ENCODE data around the gene KDM6A. TPM values are rescaled to one million over a fixed set of nuclear protein-coding genes. Genes with fewer than 3 reads are reported as not detected.
"Not testable (repeated sequence)": the region's sequence is repeated elsewhere in the genome, so short reads cannot be mapped to it uniquely, and the experiment has no call there.

KDM6A gene
- total and polyA plus RNA-seq, 4 experiments from 2014 or later = 12.5 to 51.2 (median 34.3) TPM

DNA sequence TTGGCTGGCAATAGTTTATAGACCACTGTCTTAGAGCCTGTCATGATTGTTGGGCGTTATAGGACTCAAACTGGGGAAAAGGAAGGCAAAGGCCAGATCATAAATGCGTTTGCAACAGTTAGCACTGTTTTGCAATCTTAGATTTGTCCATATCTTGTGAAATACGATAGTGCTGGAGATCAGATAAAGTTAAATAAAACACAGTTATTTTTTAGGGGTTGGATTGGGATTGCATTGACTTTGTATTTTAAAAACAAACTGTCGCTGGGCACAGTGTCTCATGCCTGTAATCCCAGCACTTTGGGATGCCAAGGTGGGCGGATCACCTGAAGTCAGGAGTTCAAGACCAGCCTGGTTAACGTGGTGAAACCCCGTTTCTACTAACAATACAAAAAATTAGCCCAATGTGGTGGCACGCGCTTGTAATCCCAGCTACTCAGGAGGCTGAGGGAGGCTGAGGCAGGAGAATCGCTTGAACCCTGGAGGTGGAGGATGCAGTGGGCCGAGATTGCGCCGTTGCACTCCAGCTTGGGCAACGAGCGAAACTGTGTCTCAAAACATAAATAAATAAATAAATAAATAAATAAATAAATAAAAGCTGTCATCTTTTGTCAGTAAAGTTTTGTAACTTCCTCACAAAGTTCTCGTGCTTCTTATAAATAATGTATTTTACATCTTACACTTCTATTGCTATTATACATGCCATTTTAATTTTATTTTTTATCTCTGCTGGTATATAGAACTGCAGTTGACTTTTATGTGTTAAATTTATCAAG lies 117.2 kb downstream of the KDM6A start:
- H3K9me3 Mint-ChIP-seq = peaks cover 0 to 15% (median 11%) of the 10 kb centered on the region in 8 donors
- POLR2A ChIA-PET (ENCODE audit: partially characterized antibody) = no interaction called here

GRCh38 chrX:44992775-44993174 lies 119.8 kb downstream of the KDM6A start:
- H3K36me3 ChIP-seq (ENCODE audit: insufficient read depth, low read length) = no peaks in the 10 kb centered on the region
- H3K4me1 ChIP-seq (ENCODE audit: insufficient read depth, low read length) = peaks cover 19% of the 10 kb centered on the region
- H3K9me3 Mint-ChIP-seq = peaks cover 0 to 9% (median 4%) of the 10 kb centered on the region in 8 donors
- intact Hi-C loops (cut with micrococcal nuclease) = no loop called here
- peaks cover 15 to 33% of the 10 kb centered on the region in 2 donors for H3K36me3 Mint-ChIP-seq
- H3K27me3 ChIP-seq (ENCODE audit: insufficient read depth, low read length) = no peaks in the 10 kb centered on the region
- DNase-seq = no peak
- CTCF ChIA-PET (ENCODE audit: partially characterized antibody) = no interaction called here
- H3K4me3 ChIP-seq (ENCODE audit: low read length in 2 of 2) = no peak overlapping the region
- H3K27me3 Mint-ChIP-seq = no peaks in the 10 kb centered on the region
- H3K4me3 Mint-ChIP-seq = no peak overlapping the region
- H3K9me3 ChIP-seq (ENCODE audit: control insufficient read depth in 1 of 2, low read length in 2 of 2) = no peaks in the 10 kb centered on the region
- peaks cover 36 to 78% (median 53%) of the 10 kb centered on the region in 4 donors for H3K4me1 Mint-ChIP-seq
- no peak overlapping the region for H3K27ac Mint-ChIP-seq
- no peak overlapping the region for H3K27ac ChIP-seq (ENCODE audit: low read depth, low read length)
- POLR2A ChIA-PET (ENCODE audit: partially characterized antibody) = interaction anchor here (0.7 kb wide), 1 partner anchor 15 kb away, joined by 3 read pairs; no protein-coding TSS in a partner anchor

More for the DNA sequence above, 117.2 kb downstream of the KDM6A start:
- Mint-ChIP-seq H3K36me3 (peaks cover 17 to 43% of the 10 kb centered on the region in 2 donors), H3K4me1 (peaks cover 24 to 82% (median 46%) of the 10 kb centered on the region in 4 donors), H3K27ac (peak overlapping the region in 1 of 7 donors; percentile 8), H3K4me3 (peak overlapping the region in 2 of 8 donors; percentile 20 to 46), H3K27me3 (no peaks in the 10 kb centered on the region)
- Histone ChIP-seq H3K4me3 (ENCODE audit: low read length in 2 of 2) (no peak overlapping the region), H3K27ac (ENCODE audit: low read depth, low read length) (no peak overlapping the region), H3K4me1 (ENCODE audit: insufficient read depth, low read length) (no peaks in the 10 kb centered on the region), H3K9me3 (ENCODE audit: control insufficient read depth in 1 of 2, low read length in 2 of 2) (no peaks in the 10 kb centered on the region), H3K27me3 (ENCODE audit: insufficient read depth, low read length) (no peaks in the 10 kb centered on the region), H3K36me3 (ENCODE audit: insufficient read depth, low read length) (no peaks in the 10 kb centered on the region)
- no peak for DNase-seq
- intact Hi-C loops (cut with micrococcal nuclease) = no loop called here
- CTCF ChIA-PET (ENCODE audit: partially characterized antibody) = no interaction called here

- no peak for DNase-seq
- H3K9me3 ChIP-seq (ENCODE audit: control insufficient read depth in 1 of 2, low read length in 2 of 2) = no peaks in the 10 kb centered on the region
- Mint-ChIP-seq H3K36me3 (peaks cover 9 to 26% of the 10 kb centered on the region in 2 donors), H3K4me3 (peak overlapping the region in 4 of 8 donors; percentile 17 to 79 (median 43)), H3K4me1 (peaks cover 49 to 79% (median 63%) of the 10 kb centered on the region in 4 donors), H3K9me3 (no peaks in the 10 kb centered on the region), H3K27ac (peak overlapping the region in 3 of 7 donors; percentile 3 to 51 (median 37)), H3K27me3 (no peaks in the 10 kb centered on the region)
- H3K27me3 ChIP-seq (ENCODE audit: insufficient read depth, low read length) = no peaks in the 10 kb centered on the region
- peaks cover 23% of the 10 kb centered on the region for H3K4me1 ChIP-seq (ENCODE audit: insufficient read depth, low read length)
- POLR2A ChIA-PET (ENCODE audit: partially characterized antibody) = no interaction called here
- CTCF ChIA-PET (ENCODE audit: partially characterized antibody) = no interaction called here
- no peaks in the 10 kb centered on the region for H3K36me3 ChIP-seq (ENCODE audit: insufficient read depth, low read length)
- H3K27ac ChIP-seq (ENCODE audit: low read depth, low read length) = no peak overlapping the region
- intact Hi-C loops (cut with micrococcal nuclease) = no loop called here
- H3K4me3 ChIP-seq (ENCODE audit: low read length in 2 of 2) = no peak overlapping the region
Measured at GRCh38 chrX:44996277-44996676, 123.3 kb downstream of the KDM6A start.

GRCh38 chrX:44997282-44997812 lies 124.4 kb downstream of the KDM6A start:
- Mint-ChIP-seq H3K27me3 (no peaks in the 10 kb centered on the region), H3K4me3 (peak overlapping the region in 7 of 8 donors; percentile 17 to 79 (median 33)), H3K36me3 (peaks cover 9 to 26% of the 10 kb centered on the region in 2 donors), H3K4me1 (peaks cover 53 to 83% (median 67%) of the 10 kb centered on the region in 4 donors), H3K27ac (peak overlapping the region in 6 of 7 donors; percentile 5 to 89 (median 44)), H3K9me3 (no peaks in the 10 kb centered on the region)
- Histone ChIP-seq H3K27me3 (ENCODE audit: insufficient read depth, low read length) (no peaks in the 10 kb centered on the region), H3K36me3 (ENCODE audit: insufficient read depth, low read length) (no peaks in the 10 kb centered on the region), H3K27ac (ENCODE audit: low read depth, low read length) (no peak overlapping the region), H3K9me3 (ENCODE audit: control insufficient read depth in 1 of 2, low read length in 2 of 2) (no peaks in the 10 kb centered on the region), H3K4me3 (ENCODE audit: low read length in 2 of 2) (no peak overlapping the region), H3K4me1 (ENCODE audit: insufficient read depth, low read length) (peaks cover 23% of the 10 kb centered on the region)
- DNase-seq = no peak
- POLR2A ChIA-PET (ENCODE audit: partially characterized antibody) = no interaction called here
- CTCF ChIA-PET (ENCODE audit: partially characterized antibody) = no interaction called here
- intact Hi-C loops (cut with micrococcal nuclease) = no loop called here

DNA sequence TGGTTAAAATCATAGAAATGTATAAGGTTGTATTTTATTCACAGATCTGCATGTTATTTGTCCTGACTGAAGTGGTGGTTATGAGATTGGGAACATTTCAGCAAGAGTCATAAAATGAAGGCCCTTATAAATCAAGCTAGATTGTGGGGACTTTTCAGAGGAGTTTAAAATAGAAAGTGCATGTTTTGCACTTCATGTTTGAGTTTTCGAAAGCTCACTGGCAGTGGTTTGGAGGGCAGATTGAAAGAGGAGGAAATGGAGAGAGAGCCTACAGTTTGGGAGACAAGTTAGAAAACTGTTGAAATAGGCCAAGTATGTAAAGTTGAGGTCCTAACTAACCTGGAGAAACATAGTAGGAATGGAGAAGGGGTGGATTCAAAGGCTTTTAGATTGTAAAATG lies 124.9 kb downstream of the KDM6A start:
- ChIA-PET CTCF (ENCODE audit: partially characterized antibody) (no interaction called here), POLR2A (ENCODE audit: partially characterized antibody) (no interaction called here)
- no peak overlapping the region for H3K27ac ChIP-seq (ENCODE audit: low read depth, low read length)
- intact Hi-C loops (cut with micrococcal nuclease) = no loop called here
- DNase-seq = no peak
- no peaks in the 10 kb centered on the region for H3K9me3 ChIP-seq (ENCODE audit: control insufficient read depth in 1 of 2, low read length in 2 of 2)
- Mint-ChIP-seq H3K27ac (peak overlapping the region; percentile 1 to 80 (median 31)), H3K27me3 (no peaks in the 10 kb centered on the region), H3K4me1 (peaks cover 51 to 82% (median 67%) of the 10 kb centered on the region in 4 donors), H3K9me3 (no peaks in the 10 kb centered on the region), H3K36me3 (peaks cover 9 to 23% of the 10 kb centered on the region in 2 donors), H3K4me3 (peak overlapping the region in 6 of 8 donors; percentile 17 to 79 (median 43))
- no peaks in the 10 kb centered on the region for H3K36me3 ChIP-seq (ENCODE audit: insufficient read depth, low read length)
- peaks cover 23% of the 10 kb centered on the region for H3K4me1 ChIP-seq (ENCODE audit: insufficient read depth, low read length)
- no peaks in the 10 kb centered on the region for H3K27me3 ChIP-seq (ENCODE audit: insufficient read depth, low read length)
- no peak overlapping the region for H3K4me3 ChIP-seq (ENCODE audit: low read length in 2 of 2)

- intact Hi-C loops (cut with micrococcal nuclease) = not testable (repeated sequence)
Measured at GRCh38 chrX:44999237-44999636, 126.2 kb downstream of the KDM6A start.

GRCh38 chrX:44999872-45000271 lies 126.9 kb downstream of the KDM6A start:
- POLR2A ChIA-PET (ENCODE audit: partially characterized antibody); intact Hi-C loops (cut with micrococcal nuclease); CTCF ChIA-PET (ENCODE audit: partially characterized antibody): not testable (repeated sequence)

More at GRCh38 chrX:44999237-44999636, 126.2 kb downstream of the KDM6A start:
- CTCF ChIA-PET (ENCODE audit: partially characterized antibody); H3K27me3 Mint-ChIP-seq; H3K9me3 ChIP-seq (ENCODE audit: control insufficient read depth in 1 of 2, low read length in 2 of 2); H3K9me3 Mint-ChIP-seq; POLR2A ChIA-PET (ENCODE audit: partially characterized antibody); H3K27me3 ChIP-seq (ENCODE audit: insufficient read depth, low read length); H3K27ac ChIP-seq (ENCODE audit: low read depth, low read length); H3K36me3 ChIP-seq (ENCODE audit: insufficient read depth, low read length); H3K4me3 ChIP-seq (ENCODE audit: low read length in 2 of 2): not testable (repeated sequence)
- H3K4me1 ChIP-seq (ENCODE audit: insufficient read depth, low read length) = peaks cover 23% of the 10 kb centered on the region
- Mint-ChIP-seq H3K27ac (peak overlapping the region in 4 of 7 donors; percentile 38 to 76 (median 48)), H3K36me3 (peaks cover 5 to 15% of the 10 kb centered on the region in 2 donors), H3K4me1 (peaks cover 44 to 79% (median 63%) of the 10 kb centered on the region in 4 donors), H3K4me3 (peak overlapping the region in 4 of 8 donors; percentile 4 to 64 (median 17))
- peak in 1 of 5 donors; percentile 21 for DNase-seq

More at GRCh38 chrX:44999872-45000271, 126.9 kb downstream of the KDM6A start:
- not testable (repeated sequence) for DNase-seq; H3K27me3 Mint-ChIP-seq; H3K9me3 Mint-ChIP-seq; H3K4me3 ChIP-seq (ENCODE audit: low read length in 2 of 2); H3K27me3 ChIP-seq (ENCODE audit: insufficient read depth, low read length); H3K9me3 ChIP-seq (ENCODE audit: control insufficient read depth in 1 of 2, low read length in 2 of 2); H3K36me3 ChIP-seq (ENCODE audit: insufficient read depth, low read length); H3K27ac ChIP-seq (ENCODE audit: low read depth, low read length)
- Mint-ChIP-seq H3K27ac (peak overlapping the region in 2 of 7 donors; percentile 38 to 64), H3K4me3 (peak overlapping the region in 2 of 8 donors; percentile 4 to 15), H3K4me1 (peaks cover 42 to 78% (median 57%) of the 10 kb centered on the region in 4 donors), H3K36me3 (peaks cover 6 to 16% of the 10 kb centered on the region in 2 donors)
- H3K4me1 ChIP-seq (ENCODE audit: insufficient read depth, low read length) = peaks cover 23% of the 10 kb centered on the region
